Endothelial cell (in vitro differentiated cells): ENCODE data around the gene ANXA5. TPM values are rescaled to one million over a fixed set of nuclear protein-coding genes. Genes with fewer than 3 reads are reported as not detected.

Experiments
- DNase-seq: peaks from one replicate; pipeline ENCODE4 v3.0.0; 2021; ENCODE audit warnings: low spot score
- H3K27ac Mint-ChIP-seq: one replicate; pipeline ENCODE4 v1.8.0; 2021; ENCODE audit warnings: mixed read lengths, inconsistent platforms; ENCODE audit not compliant: unreplicated experiment
- H3K27me3 Mint-ChIP-seq: one replicate; pipeline ENCODE4 v1.8.0; 2021; ENCODE audit warnings: mild to moderate bottlenecking, moderate library complexity, mixed read lengths, inconsistent platforms; ENCODE audit not compliant: unreplicated experiment
- H3K36me3 Mint-ChIP-seq: one replicate; pipeline ENCODE4 v1.8.0; 2021; ENCODE audit warnings: mild to moderate bottlenecking, low read depth, mixed read lengths, inconsistent platforms; ENCODE audit not compliant: unreplicated experiment
- H3K4me1 Mint-ChIP-seq: one replicate; pipeline ENCODE4 v1.8.0; 2021; ENCODE audit warnings: mild to moderate bottlenecking, mixed read lengths, inconsistent platforms; ENCODE audit not compliant: unreplicated experiment
- H3K4me3 Mint-ChIP-seq: one replicate; pipeline ENCODE4 v1.8.0; 2021; ENCODE audit warnings: mild to moderate bottlenecking, mixed read lengths, inconsistent platforms; ENCODE audit not compliant: unreplicated experiment
- H3K9me3 Mint-ChIP-seq: one replicate; pipeline ENCODE4 v1.8.0; 2021; ENCODE audit warnings: mixed read lengths, inconsistent platforms; ENCODE audit not compliant: unreplicated experiment
- total RNA-seq: library from RNA; stranded (reverse); fragmentation: NEBNext Ultra II Directional; extraction: Animal tissue kit (Norgen Biotek cat#: 25700); gene quantifications from one replicate; pipeline ENCODE4 v1.2.1, GENCODE V29; 2021; ENCODE audit not compliant: unreplicated experiment
- TF ChIP-seq, protein P1 (sequence below): fragments of 200-600 bp; sonication (generic); IDR thresholded peaks from one replicate; pipeline ENCODE4 v1.5.0; 2021; ENCODE audit warnings: antibody characterized with exemption; ENCODE audit not compliant: unreplicated experiment

The ANXA5 gene
- total RNA-seq, 1 donor from 2014 or later, result 296 TPM

DNA sequence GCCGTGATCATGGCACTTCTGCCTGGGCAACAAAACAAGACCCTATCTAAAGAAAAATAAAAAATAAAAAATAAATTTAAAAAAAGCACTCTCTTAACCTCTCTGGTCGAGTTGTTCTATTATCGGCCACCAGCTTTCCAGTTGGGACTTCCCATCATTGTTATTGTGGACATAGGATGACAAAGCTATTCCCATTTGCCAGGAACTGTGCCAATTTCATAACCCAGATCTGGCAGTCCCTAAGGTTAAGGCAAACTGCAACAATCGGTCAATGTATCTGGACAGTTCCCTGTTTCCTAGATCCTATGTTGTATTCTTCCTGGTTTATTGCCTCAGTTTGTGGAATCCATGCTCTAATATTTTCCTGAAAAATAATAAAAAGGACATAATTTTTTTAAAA is 17.8 kb upstream of the ANXA5 start:
- TF ChIP-seq, protein P1, sequence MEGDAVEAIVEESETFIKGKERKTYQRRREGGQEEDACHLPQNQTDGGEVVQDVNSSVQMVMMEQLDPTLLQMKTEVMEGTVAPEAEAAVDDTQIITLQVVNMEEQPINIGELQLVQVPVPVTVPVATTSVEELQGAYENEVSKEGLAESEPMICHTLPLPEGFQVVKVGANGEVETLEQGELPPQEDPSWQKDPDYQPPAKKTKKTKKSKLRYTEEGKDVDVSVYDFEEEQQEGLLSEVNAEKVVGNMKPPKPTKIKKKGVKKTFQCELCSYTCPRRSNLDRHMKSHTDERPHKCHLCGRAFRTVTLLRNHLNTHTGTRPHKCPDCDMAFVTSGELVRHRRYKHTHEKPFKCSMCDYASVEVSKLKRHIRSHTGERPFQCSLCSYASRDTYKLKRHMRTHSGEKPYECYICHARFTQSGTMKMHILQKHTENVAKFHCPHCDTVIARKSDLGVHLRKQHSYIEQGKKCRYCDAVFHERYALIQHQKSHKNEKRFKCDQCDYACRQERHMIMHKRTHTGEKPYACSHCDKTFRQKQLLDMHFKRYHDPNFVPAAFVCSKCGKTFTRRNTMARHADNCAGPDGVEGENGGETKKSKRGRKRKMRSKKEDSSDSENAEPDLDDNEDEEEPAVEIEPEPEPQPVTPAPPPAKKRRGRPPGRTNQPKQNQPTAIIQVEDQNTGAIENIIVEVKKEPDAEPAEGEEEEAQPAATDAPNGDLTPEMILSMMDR, result no peak
- Mint-ChIP-seq H3K4me1 (peaks cover 9% of the 10 kb centered on the region), H3K4me3 (no peak overlapping the region), H3K36me3 (no peaks in the 10 kb centered on the region), H3K27ac (no peak overlapping the region), H3K27me3 (no peaks in the 10 kb centered on the region), H3K9me3 (no peaks in the 10 kb centered on the region)
- no peak for DNase-seq

DNA sequence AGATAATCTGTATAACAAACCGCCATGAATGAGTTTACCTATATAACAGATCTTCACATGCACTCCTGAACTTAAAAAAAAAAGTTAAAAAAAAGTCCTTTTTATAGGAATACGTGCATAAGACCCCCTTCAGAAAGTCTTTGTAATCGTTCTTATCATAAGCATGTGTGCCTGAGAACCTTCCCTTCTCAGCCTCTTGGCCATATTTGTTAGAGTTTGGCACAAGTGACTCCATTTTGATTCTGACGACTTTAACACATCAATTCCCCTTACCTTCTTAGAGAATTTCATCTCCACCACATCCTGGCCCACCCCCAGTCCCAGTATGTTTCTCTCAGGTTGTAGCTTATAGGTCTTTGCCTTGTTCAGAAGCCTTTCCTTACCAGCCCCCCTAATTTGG is 16.0 kb upstream of the ANXA5 start:
- H3K27ac Mint-ChIP-seq, result no peak overlapping the region
- H3K9me3 Mint-ChIP-seq, result no peaks in the 10 kb centered on the region
- peaks cover 9% of the 10 kb centered on the region for H3K4me1 Mint-ChIP-seq
- TF ChIP-seq, protein P1, result no peak
- no peak for DNase-seq
- peaks cover 1% of the 10 kb centered on the region for H3K27me3 Mint-ChIP-seq
- H3K4me3 Mint-ChIP-seq, result no peak overlapping the region
- H3K36me3 Mint-ChIP-seq, result no peaks in the 10 kb centered on the region

DNA sequence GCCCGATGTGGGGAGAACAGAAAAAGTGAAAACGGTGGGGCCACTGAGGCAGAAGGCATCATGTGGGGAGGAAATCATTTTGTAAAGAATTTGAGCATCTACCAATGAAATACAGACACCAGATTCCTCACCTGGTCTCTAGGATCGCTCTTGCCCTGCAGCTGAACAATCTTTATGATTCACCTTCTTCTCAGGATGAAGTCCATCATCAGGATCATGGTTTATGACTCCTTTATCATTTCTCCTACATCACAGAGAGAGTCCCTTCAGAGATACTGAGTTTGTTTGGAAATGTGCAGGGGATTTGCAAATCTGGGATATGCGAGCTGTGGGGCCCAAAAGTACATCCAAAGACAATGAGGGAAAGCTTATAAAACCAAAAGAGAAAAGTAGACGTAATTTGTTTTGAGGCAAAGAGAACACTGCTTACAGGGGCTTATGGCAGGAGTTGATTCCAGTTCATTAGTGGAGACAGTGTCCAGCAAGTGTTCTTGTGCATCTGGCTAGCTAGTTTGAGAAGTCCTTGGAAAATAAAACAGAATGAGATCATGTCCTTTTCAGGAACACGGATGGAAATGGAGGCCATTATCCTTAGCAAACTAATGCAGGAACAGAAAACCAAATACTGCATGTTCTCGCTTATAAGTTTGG is 15.3 kb upstream of the ANXA5 start:
- Mint-ChIP-seq H3K27me3 (peaks cover 1% of the 10 kb centered on the region), H3K9me3 (no peaks in the 10 kb centered on the region), H3K4me3 (no peak overlapping the region), H3K36me3 (no peaks in the 10 kb centered on the region), H3K27ac (peak overlapping the region; percentile 21), H3K4me1 (peaks cover 9% of the 10 kb centered on the region)
- DNase-seq, result no peak
- TF ChIP-seq, protein P1, result no peak

DNA sequence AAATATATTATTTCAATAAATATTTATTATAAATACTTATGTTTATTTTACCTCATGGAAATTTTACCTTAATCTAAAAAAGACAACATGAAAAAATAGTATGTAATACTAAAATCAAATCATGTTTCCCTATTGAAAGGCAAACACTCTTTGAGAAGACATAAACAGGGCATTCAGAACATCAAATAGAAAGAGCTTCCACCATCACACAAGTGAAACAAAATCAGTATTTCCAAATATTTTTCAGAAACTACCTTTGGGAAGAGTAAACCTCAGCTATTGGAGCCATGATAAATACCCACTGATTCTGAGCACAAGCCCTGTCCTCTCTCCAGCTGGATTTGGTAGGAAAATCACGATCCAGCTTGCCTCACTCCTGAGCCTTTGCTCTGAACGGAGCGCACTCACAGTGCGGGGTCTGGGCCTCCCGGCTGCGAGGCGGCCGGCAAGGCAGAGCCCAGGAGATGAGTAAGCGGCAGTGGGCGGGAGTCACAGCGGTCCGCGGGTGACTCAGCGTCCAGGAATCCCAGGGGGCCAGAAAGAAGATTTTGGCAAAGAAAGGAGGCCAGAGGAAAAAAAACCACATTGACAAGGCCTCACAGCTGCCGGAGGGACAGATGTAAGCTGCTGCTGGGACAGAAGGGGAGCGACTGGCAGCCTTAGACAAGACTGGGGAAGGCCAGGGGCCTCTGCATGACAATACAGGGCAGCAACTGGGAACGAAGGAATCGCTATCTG is 14.7 kb upstream of the ANXA5 start:
- Mint-ChIP-seq H3K27ac (peak overlapping the region; percentile 21), H3K9me3 (no peaks in the 10 kb centered on the region), H3K4me1 (peaks cover 9% of the 10 kb centered on the region), H3K36me3 (no peaks in the 10 kb centered on the region), H3K4me3 (no peak overlapping the region), H3K27me3 (peaks cover 3% of the 10 kb centered on the region)
- TF ChIP-seq, protein P1, result no peak
- DNase-seq, result peak; percentile 75

DNA sequence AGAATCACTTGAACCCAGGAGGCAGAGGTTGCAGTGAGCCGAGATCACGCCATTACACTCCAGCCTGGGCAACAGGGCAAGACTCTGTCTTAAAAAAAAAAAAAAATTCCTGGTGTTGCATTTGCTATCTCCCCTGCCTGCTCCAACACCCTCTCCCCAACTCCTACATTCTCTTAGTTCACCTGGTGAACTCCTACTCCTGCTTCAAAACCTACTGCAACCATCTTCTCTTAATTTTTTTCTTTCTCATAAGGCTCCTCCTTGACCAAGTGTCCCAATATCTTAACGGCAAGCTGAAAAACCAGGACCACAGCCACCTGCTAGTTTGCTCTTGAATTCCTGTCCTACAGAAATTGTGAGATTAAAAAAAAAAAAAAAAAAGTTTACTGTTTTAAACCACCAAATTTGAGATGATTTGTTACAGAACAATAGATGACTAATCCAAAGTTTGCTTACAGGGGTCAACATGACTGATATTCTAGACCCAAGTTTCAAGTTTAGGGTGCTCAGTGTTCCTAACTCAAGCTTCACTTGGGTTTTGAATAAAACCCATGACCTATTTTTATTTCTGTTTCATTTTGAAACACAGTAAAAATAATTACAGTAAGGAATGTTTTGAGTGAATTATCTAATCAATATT is 13.1 kb upstream of the ANXA5 start:
- Mint-ChIP-seq H3K27me3 (peaks cover 4% of the 10 kb centered on the region), H3K4me3 (no peak overlapping the region), H3K27ac (no peak overlapping the region)

More for the DNA sequence above, 13.1 kb upstream of the ANXA5 start:
- Mint-ChIP-seq H3K4me1 (peaks cover 9% of the 10 kb centered on the region), H3K9me3 (no peaks in the 10 kb centered on the region), H3K36me3 (no peaks in the 10 kb centered on the region)
- TF ChIP-seq, protein P1, result no peak
- DNase-seq, result no peak
